Measurements from ENCODE around the gene NOTCH4.

DNA sequence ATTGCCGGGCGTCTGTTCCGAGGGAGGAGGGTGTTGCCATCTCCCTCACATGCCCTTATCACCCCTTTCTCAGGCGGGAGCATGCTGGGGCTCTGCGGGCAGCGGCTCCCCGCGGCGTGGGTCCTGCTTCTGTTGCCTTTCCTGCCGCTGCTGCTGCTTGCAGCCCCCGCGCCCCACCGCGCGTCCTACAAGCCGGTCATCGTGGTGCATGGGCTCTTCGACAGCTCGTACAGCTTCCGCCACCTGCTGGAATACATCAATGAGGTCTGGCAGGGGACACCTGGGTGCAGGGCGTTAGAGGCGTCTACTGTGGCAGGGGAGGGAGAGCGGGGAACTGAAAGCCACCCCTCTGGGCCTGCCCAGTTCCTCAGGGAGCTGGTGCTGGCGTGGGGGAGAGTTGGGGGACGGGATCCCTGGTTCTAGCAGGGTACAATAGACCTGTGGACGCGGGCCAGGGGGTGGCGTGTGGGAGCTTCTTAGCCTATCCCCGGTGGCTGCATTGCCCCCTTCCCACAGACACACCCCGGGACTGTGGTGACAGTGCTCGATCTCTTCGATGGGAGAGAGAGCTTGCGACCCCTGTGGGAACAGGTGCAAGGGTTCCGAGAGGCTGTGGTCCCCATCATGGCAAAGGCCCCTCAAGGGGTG is 69.2 kb downstream of the NOTCH4 start:
- TF ChIP-seq, protein P1, sequence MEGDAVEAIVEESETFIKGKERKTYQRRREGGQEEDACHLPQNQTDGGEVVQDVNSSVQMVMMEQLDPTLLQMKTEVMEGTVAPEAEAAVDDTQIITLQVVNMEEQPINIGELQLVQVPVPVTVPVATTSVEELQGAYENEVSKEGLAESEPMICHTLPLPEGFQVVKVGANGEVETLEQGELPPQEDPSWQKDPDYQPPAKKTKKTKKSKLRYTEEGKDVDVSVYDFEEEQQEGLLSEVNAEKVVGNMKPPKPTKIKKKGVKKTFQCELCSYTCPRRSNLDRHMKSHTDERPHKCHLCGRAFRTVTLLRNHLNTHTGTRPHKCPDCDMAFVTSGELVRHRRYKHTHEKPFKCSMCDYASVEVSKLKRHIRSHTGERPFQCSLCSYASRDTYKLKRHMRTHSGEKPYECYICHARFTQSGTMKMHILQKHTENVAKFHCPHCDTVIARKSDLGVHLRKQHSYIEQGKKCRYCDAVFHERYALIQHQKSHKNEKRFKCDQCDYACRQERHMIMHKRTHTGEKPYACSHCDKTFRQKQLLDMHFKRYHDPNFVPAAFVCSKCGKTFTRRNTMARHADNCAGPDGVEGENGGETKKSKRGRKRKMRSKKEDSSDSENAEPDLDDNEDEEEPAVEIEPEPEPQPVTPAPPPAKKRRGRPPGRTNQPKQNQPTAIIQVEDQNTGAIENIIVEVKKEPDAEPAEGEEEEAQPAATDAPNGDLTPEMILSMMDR (conservative IDR thresholded peaks at IDR 0.05; ENCODE audit: low read depth in 2 of 2), result peak; percentile 58 to 84
- TF ChIP-seq POLR2AphosphoS5 (IDR thresholded peaks at IDR 0.05; ENCODE audit: low read depth) (no peak), EZH2phosphoT487 (IDR thresholded peaks at IDR 0.05; ENCODE audit: unreplicated experiment) (no peak)

Measured in GM23338 (cell line).